Epithelial cell of proximal tubule (primary cell): ENCODE data around the gene CNTN5. TPM values are rescaled to one million over a fixed set of nuclear protein-coding genes. Genes with fewer than 3 reads are reported as not detected.

Source experiments
- DNase-seq: peaks from one replicate; pipeline ENCODE4 v3.0.0-alpha.2; 2011; ENCODE audit warnings: low read depth
- H3K4me3 ChIP-seq: 2 replicates; pipeline ENCODE4 v1.5.1; 2011; ENCODE audit warnings: low read depth, mild to moderate bottlenecking, low read length
- total RNA-seq: library from RNA; depleted of rRNA; stranded (reverse); fragments of >200 nt; gene quantifications from 2 replicates; pipeline ENCODE4 v1.2.3, GENCODE V29; 2015
- TF ChIP-seq, protein P1 (sequence below): conservative IDR thresholded peaks from 2 replicates; pipeline ENCODE4 v1.5.1; 2012; ENCODE audit warnings: low read depth, mild to moderate bottlenecking, low read length

Gene CNTN5
- total RNA-seq, 1 donor from 2014 or later, result not detected

DNA sequence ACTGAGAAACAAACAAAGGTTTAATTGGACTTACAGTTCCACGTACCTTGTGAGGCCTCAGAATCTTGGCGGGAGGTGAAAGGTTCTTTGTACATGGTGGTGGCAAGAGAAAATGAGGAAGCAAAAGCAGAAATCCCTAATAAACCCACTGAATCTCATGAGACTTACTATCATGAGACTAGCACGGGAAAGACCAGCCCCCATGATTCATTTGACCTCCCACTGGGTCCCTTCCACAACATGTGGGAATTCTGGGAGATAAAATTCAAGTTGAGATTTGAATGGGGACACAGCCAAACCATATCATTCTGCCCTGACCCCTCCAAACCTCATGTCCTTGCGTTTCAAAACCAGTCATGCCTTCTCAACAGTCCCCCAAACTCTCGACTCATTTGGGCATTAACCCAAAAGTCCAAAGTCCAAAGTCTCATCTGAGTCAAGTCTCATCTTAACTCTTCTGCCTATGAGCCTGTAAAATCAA lies 617.4 kb downstream of the CNTN5 start:
- DNase-seq, result no peak
- H3K4me3 ChIP-seq, result no peak overlapping the region
- TF ChIP-seq, protein P1, sequence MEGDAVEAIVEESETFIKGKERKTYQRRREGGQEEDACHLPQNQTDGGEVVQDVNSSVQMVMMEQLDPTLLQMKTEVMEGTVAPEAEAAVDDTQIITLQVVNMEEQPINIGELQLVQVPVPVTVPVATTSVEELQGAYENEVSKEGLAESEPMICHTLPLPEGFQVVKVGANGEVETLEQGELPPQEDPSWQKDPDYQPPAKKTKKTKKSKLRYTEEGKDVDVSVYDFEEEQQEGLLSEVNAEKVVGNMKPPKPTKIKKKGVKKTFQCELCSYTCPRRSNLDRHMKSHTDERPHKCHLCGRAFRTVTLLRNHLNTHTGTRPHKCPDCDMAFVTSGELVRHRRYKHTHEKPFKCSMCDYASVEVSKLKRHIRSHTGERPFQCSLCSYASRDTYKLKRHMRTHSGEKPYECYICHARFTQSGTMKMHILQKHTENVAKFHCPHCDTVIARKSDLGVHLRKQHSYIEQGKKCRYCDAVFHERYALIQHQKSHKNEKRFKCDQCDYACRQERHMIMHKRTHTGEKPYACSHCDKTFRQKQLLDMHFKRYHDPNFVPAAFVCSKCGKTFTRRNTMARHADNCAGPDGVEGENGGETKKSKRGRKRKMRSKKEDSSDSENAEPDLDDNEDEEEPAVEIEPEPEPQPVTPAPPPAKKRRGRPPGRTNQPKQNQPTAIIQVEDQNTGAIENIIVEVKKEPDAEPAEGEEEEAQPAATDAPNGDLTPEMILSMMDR, result no peak

DNA sequence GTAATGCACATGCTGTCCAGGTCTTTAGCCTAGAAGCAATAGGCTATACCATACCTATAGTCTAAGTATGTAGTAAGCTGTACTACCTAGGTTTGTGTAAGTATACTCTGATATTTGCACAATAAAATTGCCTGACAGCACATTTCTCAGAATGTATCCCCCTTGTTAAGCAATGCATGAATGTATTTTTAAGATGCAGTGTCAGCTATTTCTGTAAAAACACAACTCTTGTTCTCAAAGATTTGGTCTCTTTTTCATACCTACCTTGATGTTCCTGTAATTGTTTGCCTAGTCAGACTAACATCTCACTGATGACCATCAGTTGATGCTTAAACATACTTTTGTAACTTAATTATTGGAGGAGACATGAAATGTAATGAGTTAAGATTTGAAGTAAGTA lies 619.9 kb downstream of the CNTN5 start:
- H3K4me3 ChIP-seq, result no peak overlapping the region
- TF ChIP-seq, protein P1, result no peak
- no peak for DNase-seq

DNA sequence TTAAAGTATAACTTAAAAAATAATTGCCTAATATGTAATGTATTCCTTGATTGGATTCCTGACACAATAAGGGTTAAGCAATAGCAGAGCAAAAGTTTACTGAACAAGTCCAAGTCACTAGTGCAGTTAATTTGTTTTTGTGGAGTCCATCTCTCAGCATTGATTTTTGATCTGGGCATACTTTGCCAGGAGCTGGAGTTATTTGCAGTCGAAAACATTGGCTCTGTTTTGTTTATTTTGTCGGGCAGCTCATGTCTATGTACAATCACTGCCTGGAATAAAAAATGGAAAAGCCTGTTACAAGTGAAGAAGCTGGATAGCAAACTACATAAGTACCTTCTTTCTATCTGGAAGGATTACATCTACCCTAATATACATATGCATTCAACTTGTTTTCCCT lies 625.2 kb downstream of the CNTN5 start:
- DNase-seq, result no peak
- H3K4me3 ChIP-seq, result no peak overlapping the region

DNA sequence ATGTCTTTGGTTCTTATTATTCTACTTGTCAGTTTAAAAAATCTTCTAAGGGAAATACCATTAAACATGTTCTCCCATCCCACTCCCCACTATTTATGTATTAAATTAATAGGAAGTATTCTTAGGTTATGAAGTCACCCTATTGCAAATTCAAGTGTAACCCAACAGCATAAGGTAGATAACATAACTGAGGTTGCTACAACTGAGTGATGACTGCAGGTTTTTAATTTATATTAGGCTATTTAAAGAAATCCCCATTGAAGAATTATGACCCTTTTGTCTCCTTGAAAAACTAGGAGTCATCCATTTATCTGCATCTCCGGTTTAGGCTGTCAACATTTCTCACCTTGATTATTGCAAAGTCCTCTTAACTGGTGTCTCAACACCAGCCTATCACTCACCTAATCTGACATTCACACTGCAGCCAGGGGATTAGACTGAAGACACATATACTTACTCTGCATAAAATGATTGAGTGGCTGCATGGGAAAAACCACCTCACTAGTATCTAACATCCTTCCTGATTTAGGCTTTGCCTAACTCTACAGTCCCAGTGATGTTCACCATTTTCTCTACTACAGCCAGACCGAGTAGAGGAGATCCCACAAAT lies 649.4 kb downstream of the CNTN5 start:
- H3K4me3 ChIP-seq, result no peak overlapping the region
- TF ChIP-seq, protein P1, result no peak
- DNase-seq, result no peak

More for the DNA sequence above, 625.2 kb downstream of the CNTN5 start:
- TF ChIP-seq, protein P1, result no peak

DNA sequence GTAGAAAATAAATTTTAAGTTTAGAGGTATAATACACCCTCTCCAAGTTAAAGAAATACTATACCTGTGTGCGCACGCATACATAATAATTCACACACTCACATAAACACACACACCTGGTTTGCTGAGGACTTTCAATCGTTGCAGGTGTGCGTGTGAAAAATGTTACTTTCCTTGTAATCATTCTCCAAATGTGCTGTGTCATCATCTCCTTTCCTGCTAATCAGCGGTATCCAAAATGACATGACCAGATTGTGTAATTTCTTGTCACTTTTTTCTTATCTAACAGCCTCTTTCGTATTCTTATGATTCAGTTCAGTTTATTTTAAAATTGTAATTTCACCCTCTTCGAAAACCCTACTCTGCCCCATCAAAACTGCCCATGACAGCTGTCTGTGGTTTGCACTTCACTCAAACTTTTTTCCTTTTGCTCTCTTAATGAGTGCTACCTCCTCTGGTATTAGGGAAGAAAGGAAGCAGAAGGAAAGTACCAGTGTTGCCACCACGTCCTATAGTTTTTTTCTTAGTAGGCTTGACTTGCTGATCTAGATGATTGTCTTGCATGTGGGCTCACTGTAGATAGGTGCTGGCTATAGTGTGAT lies 651.2 kb downstream of the CNTN5 start:
- DNase-seq, result no peak
- TF ChIP-seq, protein P1, result no peak

DNA sequence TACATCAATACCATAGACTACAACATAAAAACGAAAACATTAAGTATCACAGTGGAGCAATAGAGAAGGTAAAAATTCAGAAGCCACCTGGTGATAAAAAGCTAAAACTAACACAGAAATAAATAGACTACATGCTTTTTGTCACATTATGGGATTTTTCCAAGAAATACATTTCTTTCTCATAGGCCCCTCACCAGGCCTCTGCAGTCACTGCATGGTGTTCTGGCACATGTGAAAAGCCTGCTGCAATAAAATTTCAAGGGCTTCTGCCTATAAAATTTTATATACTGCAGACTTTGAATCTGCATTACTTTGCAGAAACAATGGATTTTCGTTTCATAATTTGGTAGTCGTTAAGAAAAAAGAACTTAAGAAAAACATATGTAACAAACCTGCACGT lies 655.5 kb downstream of the CNTN5 start:
- DNase-seq, result no peak
- TF ChIP-seq, protein P1, result no peak
- no peak overlapping the region for H3K4me3 ChIP-seq

More for the DNA sequence above, 651.2 kb downstream of the CNTN5 start:
- H3K4me3 ChIP-seq, result no peak overlapping the region

DNA sequence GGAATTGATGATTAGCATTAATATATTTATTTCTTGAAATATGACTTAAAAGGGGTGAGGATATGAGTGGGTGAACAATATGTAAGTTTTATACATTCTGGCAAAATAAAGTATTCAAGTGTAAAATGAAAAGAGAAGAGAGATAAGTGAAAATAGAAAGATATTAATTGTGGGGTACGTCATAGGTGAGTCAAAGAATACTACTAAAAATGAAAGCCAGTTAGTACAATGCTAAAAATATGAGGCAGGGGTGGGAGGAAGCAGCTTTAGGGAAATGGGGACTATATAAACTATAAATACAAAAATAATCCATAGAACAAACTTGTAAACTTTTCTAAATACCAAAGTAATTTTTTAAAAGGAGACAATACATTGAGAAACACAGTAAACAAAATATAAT lies 661.4 kb downstream of the CNTN5 start:
- TF ChIP-seq, protein P1, result no peak
- no peak overlapping the region for H3K4me3 ChIP-seq
- no peak for DNase-seq
